AG10803 (cell line): ENCODE measurements around the gene MCTP1.

Source experiments
- DNase-seq: peaks from one replicate; pipeline ENCODE4 v3.0.0; 2010; ENCODE audit warnings: low read depth
- H3K4me3 ChIP-seq: 2 replicates; pipeline ENCODE4 v1.5.1; 2011; ENCODE audit warnings: mild to moderate bottlenecking, low read length, control low read depth
- TF ChIP-seq, protein P1 (sequence below): conservative IDR thresholded peaks from 2 replicates; pipeline ENCODE4 v1.5.1; 2011; ENCODE audit warnings: mild to moderate bottlenecking, low read length, control low read depth, inconsistent platforms

The MCTP1 gene

GRCh38 chr5:94888674-94889073 lies 396.2 kb downstream of the MCTP1 start:
- TF ChIP-seq, protein P1, sequence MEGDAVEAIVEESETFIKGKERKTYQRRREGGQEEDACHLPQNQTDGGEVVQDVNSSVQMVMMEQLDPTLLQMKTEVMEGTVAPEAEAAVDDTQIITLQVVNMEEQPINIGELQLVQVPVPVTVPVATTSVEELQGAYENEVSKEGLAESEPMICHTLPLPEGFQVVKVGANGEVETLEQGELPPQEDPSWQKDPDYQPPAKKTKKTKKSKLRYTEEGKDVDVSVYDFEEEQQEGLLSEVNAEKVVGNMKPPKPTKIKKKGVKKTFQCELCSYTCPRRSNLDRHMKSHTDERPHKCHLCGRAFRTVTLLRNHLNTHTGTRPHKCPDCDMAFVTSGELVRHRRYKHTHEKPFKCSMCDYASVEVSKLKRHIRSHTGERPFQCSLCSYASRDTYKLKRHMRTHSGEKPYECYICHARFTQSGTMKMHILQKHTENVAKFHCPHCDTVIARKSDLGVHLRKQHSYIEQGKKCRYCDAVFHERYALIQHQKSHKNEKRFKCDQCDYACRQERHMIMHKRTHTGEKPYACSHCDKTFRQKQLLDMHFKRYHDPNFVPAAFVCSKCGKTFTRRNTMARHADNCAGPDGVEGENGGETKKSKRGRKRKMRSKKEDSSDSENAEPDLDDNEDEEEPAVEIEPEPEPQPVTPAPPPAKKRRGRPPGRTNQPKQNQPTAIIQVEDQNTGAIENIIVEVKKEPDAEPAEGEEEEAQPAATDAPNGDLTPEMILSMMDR = no peak
- H3K4me3 ChIP-seq = no peak overlapping the region
- DNase-seq = no peak

DNA sequence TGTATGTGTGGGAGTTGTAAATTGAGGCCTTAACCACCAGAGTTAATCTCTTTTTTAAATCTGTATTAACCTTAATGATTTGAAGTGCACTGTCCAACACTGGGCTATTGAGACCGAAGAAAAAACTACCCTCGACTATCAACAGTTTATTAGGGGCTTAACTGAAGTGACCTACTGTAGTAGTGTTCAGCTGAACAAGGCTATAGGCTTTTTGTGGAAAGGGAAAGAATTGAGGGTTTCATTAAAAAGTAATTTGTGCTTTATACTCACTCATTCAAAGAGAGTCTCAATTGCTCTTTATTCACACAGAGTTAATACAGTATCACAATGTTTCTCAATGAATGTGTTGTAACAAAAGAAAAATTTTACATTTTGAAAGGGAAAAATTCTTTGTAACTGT lies 399.0 kb downstream of the MCTP1 start:
- no peak for DNase-seq
- TF ChIP-seq, protein P1 = no peak
- H3K4me3 ChIP-seq = no peak overlapping the region

- no peak overlapping the region for H3K4me3 ChIP-seq
- DNase-seq = no peak
- TF ChIP-seq, protein P1 = no peak
These were observed 400.6 kb downstream of the MCTP1 start for GRCh38 chr5:94884311-94884710.

GRCh38 chr5:94872526-94872925 lies 412.4 kb downstream of the MCTP1 start:
- no peak overlapping the region for H3K4me3 ChIP-seq
- DNase-seq = no peak
- TF ChIP-seq, protein P1 = no peak

DNA sequence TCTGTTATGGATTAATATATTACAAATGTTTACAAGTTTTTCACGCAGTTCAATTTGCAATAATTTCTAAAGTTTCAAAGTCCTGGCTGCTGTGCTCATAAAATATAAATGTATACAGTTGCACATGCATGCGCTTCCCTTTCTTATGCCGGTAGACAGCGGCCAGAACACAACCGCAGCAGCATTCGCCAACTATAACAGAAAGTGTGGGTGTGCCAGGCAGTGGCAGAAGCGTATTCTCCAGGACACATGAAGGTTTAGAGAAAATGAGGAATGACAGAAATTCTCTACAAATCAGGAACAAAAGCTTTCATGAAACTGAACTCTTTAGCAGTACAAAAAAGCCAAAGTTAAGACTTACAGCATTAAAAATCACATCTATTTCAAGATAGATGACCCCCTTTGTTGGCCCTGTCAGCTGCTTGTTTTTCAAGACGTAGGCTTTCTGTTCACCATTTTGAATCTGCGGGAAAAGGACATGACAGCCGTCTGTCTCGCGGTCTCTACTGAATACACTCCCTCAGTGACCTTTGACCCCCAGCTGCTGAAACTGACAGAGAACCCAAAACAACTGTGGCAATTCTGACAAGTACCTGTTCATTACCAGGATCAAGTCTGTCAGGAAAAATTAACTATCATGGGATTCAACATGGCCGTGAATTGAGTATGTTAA lies 414.2 kb downstream of the MCTP1 start:
- TF ChIP-seq, protein P1 = no peak
- no peak overlapping the region for H3K4me3 ChIP-seq
- DNase-seq = no peak

DNA sequence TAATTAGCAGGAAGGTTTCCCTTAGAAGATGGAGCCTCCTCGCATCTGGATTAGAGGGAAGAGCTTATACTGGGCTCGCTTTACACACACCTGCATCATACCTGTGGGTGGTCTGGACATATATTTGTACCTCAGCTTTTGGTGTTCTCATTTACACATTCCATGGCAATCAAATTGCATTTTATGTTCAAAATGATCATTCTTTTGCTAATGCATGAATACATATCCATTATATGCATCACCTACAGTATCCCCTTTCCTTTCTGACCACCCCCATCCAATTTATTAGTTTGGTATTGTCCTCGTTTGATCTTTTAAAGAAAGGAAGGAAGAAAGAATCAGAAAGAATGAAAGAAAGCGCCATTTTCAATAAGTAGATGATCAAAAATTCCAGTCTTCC lies 415.0 kb downstream of the MCTP1 start:
- no peak overlapping the region for H3K4me3 ChIP-seq
- DNase-seq = no peak
- TF ChIP-seq, protein P1 = no peak

DNA sequence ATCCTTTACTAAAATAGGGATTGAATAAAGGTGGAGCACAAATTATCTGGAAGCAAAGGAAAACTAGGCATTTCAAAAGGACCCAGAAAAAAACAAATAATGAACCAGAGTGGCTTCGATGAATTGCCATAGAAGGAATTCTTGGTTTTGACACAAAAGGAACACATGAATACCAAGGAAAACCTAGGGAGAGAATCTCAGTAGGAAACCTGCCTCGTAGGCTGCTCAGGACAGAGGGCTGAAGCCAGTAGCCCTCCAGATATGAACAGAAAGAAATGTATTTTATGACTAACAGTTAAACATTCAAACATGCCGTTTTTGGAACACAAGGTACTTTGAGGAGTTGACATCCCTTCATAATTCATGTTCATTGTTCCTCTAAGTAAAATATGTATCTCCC lies 420.9 kb downstream of the MCTP1 start:
- TF ChIP-seq, protein P1 = no peak
- no peak overlapping the region for H3K4me3 ChIP-seq
- DNase-seq = no peak
